H1 (cell line): Measurements from ENCODE around the gene KDM6A. TPM values are rescaled to one million over a fixed set of nuclear protein-coding genes. Genes with fewer than 3 reads are reported as not detected.

Source experiments
- HDAC6 ChIP-seq: IDR thresholded peaks from one replicate; pipeline ENCODE4 v1.7.1; 2012; ENCODE audit warnings: low read depth, mild to moderate bottlenecking, inconsistent platforms, low read length, moderate library complexity
- RFX5 ChIP-seq: IDR thresholded peaks from 2 replicates; pipeline ENCODE4 v1.6.1; 2011; ENCODE audit warnings: low read depth, low read length, improper control_type of control experiment, borderline replicate concordance
- TCF12 ChIP-seq: IDR thresholded peaks from 2 replicates; pipeline ENCODE4 v1.6.1; 2011; ENCODE audit warnings: low read depth, mild to moderate bottlenecking, low read length
- polyA plus RNA-seq, 7 experiments: library from polyadenylated mRNA; depleted of rRNA in 3 of 7; stranded (reverse) in 5 of 7; unstranded in 2 of 7; fragments of >200 nt in 5 of 7; fragments of 200-250 nt in 2 of 7; gene quantifications; 1 replicate in 5 of 7; 2 replicates in 1 of 7; 4 replicates in 1 of 7; pipeline versions ENCODE4 v1.2.1 to v1.2.3, GENCODE V29; 2011 to 2013; ENCODE audit warnings: missing spikeins in 2 of 7, mixed read lengths in 2 of 7
- total RNA-seq: library from RNA; stranded (reverse); fragmentation: NEBNext Ultra II Directional; extraction: Animal tissue kit (Norgen Biotek cat#: 25700); gene quantifications from 2 replicates; pipeline ENCODE4 v1.2.1, GENCODE V29; 2021

Gene KDM6A
- total and polyA plus RNA-seq, 2 of the 8 experiments (the other 6 are each of a cell fraction or from before 2014, with no cell fraction given), result 43.5 to 58.4 TPM

- no peak for TF ChIP-seq RFX5
- TF ChIP-seq HDAC6, result no peak
- TF ChIP-seq TCF12, result no peak
- TF ChIP-seq, all 59 proteins: peak for 0
Measured at GRCh38 chrX:44843318-44843702, 29.7 kb upstream of the KDM6A start (continued).
